Activated CD4-positive, alpha-beta T cell treated with anti-CD3 and anti-CD28 coated beads, Interleukin-2, amount 50 U/mL, for 16 hours (primary cell): ENCODE measurements around the gene THY1.

Source experiments
- DNase-seq: peaks from one replicate; pipeline ENCODE4 v3.0.0-alpha.2; 2020

THY1 gene

DNA sequence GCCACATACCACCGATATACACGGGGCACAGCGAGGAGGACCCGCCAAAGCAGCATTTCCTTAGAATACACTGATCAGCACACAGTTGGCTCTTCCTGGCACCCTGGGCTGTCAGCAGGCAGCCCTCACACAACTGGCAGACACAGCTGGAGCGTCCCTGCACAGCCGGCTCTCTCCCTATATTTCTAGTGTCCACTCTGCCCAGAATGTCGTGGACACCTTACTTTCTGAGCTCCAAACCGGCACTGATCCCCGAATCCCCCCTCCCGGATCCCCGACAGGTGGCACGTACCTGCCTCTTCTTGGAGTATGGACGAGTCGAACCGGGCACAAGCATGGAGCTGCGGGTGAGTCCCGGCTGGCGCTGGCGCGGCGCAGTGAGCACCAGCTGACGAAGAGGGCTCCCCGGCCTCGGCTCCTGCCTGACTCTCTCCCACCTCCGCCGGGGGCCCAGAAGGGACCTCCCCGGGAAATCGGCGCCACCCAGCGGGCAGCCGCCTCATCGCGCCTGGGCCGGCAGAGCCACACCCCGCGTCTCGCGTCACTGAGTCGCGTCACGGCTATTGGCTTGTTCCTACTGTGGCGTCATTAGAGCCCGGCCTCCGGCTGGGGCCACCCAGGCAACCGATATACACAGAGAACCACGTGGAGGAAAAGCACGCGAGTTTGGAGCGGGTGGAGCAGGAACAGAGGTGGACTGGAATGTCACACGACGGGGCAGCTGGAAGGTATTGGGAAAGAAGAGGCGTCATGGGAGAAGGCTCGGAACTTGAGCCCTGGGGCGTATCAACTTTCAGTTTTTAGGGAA, 41.6 kb downstream of the THY1 start, which contains the start of gene USP2:
Gene USP2 (minus strand): TSS at position 510 of the 808 bp plus-strand sequence. CDS start 8,210 bp downstream, outside the sequence.
- DNase-seq = peak; percentile 94

DNA sequence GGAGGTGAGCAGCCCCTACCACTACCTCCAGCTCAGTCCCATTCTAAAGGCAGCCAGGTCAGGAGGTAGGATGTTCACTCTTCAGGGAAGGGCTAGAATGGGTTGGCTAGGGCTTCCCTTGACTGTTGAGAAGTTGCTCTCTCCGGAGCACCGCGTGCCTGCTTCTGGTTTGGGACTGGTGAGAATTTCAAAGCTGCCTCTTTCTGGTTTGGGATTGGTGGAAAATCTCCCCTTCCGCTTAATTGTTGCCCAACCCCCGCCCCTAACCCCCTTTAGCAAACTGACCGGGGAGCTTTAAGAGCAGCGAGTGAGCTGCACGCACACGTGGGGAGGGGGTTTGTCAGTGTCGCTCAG, 42.2 kb downstream of the THY1 start:
- no peak for DNase-seq

DNA sequence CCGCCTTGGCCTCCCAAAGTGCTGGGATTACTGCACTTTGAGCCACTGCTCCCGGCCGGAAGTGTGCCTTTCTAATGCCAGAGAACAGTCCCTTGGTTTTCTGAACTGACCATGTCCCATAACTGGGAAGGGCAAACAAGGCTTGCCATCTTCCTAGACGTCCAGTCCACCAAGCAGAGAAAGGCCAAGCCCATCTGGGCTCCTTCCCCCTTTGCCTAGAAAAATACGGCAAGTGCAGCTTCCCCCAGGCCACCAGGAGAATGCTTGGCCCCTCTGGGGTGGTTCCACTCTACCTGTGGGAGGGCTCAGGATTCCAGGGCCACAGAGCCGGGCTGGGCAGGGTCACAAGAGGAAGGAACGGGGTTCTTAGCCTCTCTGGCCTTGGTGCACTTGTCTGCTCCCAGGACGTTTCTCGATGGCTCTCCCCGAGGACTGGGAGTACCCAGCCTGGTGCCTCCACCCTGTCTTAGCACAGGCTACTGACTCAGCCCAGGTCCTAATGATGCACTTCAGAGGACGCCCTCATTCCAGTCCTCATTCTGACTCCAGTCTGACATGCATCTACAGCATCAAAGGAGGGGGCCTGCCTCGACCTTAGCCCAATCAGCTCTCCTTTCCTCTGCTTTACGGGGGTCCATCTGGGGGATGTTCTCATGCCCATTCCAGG, 42.7 kb downstream of the THY1 start:
- no peak for DNase-seq

DNA sequence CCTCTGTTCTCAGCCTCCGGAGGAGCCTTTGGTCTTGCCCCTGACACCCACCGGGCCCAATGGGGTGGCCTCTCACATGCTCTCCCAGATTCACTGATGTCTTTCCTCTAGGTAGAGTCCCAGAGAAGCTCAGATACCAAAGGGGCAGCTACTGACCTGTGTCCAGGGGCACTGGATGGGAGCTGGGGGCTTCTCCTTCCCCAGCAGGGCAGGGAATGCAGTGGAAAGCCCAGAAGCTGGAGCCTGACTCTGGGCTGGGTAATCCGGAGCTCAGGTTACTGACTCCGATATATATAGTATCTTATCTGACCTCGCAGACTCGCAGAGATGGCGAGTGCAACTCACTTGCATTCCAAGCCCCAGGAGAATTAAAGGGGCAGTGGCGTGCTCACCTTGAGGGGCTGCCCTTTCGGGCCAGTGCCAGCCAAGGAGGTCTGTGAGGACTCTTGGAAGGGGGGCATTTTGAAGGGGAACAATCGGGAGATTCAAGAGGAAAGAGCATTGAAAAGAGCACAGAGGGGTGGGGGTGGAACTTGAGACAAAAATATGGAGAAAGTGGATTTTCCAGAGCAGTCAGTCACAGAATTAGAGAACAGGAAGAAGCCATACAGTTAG, 44.0 kb downstream of the THY1 start:
- no peak for DNase-seq

DNA sequence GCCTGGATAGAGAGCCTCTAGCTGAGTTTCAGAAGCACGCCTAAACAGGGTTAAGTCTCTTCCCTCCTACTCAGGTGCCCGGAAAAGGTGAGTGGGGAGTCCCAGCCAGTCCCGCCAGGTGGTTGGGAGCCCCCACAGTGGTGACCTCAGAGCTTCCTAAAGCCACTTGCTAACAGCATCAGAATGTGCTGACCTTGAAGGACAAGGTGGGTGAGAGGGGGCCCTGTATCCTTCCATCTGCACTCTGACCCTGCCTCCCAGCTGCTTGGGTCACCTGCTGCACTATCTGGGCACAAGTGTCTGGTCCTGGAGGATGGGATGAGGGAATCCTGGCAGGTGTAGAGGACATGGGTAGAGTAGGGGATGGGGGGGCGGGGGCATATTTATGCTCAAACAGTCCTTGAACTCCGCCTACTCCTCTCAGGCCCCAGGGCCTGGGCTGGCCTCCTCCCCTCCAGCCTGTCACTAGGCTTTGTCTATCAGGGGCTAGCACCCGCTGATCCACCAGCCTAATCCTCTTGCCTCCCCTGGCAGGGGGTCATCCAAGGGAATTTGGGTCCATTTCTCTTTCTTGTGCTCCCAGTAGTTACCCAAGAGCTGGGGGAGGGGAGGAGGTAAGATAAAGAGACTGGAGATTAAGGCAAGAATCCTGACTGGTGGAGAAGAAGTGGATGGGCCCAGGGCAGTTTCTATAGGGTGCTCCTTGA, 44.9 kb downstream of the THY1 start:
- DNase-seq = no peak

DNA sequence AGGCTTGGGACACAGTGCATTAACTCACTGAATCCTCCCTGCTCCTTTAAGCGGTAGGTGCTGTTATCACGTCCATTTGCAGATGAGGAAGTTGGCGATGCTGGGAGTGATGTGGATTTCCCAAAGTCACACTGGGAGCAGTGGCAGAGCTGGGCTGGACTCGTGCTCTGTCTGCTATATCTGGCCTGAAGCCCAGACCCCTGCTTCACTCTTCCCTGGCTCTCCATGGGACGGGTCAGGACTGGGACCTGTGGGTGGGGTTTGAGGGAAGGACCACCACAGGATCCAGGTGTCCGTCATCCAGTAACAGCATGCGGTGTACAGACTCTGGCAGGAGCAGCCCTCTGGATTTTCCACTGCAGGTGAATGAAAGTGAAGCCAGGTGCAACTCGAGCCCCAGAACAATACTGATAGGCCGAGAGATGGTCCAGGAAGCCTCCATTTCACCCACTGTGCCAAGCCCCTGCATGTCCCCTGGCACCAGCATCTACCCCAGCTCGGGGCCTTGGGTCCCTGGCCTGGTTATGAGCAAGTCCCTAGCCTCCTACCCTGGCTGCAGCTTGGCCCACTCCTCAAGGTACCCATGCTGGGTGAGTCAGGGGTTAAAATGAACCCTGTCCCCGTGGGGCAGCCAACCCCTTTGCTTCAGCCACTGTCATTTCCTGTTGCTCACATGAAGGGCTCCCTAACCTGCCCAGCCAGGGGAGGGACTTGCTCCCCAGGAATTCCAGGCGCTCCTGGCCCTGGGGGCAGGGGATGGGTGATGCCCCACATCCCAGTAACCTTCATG, 45.7 kb downstream of the THY1 start:
- DNase-seq = no peak

DNA sequence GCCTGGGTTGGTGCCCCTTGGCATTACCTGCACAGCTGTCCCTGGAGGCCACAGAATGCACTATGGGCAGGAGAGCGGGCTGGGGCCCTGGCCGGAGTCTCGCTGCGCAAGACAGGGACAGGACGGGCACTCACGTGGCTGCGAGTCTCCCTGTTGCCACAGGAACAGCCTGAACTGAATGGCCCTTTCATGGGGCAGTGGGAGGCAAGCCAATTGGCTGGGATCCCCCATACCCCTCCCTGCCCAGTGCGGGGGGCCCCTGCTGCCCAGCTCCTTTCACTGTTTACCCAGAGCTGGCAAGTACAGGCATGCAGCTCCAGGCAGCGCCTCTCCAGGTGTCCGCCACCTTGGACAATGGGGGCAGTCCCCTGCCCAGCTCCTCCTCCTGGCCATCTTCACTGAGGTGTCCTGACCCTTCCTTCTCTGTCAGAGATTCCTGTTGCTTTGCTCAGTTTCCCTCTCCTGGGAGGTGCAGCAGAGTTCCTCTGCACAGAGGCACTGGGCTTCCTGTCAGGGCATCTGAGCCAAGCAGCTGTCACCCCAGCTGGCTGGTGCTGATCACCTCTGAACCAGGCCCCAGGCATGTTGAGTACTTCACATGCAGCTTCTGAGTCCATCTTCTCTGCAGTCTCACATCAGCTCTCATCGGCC, 46.6 kb downstream of the THY1 start:
- DNase-seq = no peak

DNA sequence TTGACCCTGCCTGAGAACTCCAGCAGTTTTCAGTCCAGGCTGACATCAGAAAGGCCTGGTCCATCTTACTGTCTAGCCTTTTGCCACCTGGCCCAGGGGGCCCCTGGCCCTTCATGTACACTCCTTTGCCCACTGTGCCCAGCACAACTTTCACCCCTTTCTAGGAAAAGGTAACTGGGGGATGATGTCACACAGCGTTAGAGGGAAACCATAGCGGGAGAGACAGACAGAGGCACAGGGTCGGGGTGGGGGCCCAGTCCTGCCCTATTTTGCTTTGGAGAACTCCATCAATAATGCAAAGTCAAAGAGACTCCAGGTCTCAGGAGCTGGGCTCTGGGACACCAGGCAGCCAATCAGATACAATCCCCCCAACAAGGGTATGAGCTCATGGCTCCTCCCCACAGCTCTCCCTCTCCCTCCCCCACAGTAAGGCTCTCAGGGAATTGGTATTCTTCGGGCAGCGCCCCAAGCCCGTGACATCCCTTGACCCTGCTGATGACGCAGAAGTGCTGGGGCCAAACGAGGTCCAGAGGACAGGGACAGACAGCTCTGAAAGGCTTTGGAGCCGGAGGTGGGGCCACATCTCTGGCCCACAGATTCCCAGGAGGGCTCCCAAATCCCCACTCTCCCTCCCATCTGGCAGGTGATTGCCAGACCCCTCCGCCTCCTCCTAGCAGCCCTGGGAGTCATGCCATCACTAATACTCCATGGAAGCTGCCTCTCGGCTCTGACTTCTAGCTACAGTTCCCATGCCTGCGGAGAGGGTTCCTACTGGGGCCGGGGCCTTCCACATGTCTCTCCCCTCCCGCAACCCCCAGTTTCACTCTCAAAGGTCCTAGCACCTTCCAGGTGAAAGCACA, 47.4 kb downstream of the THY1 start:
- no peak for DNase-seq

DNA sequence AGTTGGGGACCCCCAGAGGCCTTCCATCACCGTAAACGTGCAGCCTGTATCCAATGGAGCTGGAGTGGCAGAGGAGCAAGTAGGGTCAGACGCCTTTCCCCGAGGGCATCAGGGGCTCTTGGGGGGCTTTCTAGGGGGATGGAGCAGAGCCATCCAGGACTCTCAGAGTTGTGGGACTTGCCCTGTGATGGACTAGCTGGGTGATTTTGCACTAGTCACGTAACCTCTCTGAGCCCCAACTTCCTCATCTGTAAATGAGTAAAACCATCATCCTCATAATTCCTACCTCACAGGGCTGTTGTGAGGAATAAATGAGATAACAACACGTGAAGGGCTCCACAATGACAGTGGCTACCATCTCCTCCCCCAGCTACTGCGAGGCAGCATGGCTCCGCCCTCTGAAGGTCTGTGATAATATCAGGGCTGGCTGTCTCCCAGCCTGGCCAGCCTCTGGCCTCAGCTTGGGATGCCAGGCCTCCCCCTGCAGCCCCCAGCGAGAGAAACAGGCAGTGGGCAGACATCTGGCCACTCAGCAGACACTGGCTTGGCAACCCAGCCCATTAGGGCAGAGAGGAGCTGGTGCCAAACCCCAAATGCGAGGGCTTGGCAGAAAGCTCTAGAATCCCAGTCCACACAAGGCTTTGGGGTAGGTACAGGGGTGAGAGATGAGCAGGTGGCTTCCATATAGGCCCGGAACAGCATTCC, 48.2 kb downstream of the THY1 start:
- no peak for DNase-seq

DNA sequence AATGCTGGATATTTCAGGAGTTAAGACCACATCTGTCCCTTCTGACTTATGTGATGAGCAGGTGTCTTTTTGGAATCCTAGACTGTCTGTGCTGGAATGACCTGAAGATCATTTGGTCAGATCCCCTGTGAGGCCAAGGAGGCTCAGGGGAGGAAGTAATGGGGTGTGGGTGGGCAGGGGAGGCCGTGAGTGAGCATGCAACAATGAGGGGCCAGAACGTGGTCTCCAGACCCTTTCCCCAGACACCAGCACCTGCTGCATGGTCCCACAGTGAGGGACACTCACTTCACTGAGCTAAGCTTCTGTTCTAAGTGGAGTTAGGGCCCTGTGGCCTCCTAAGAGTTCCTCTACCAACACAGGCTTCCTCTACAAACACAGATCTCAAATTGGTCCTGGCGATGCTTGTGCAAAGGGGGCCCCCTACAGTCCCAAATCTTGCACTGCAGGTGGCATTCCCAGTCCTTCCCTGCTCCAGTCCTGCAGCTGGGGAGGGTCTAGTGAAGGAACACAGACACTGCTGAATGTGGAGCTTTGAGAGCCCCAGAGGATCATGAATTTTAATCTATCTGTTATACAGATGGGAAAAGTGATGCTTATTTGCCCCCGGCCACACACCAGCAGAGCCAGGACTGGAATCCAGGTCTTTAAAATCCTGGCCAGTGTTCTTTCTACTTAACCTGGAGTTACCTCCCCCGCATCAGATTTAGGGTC, 48.9 kb downstream of the THY1 start:
- peak; percentile 54 for DNase-seq

DNA sequence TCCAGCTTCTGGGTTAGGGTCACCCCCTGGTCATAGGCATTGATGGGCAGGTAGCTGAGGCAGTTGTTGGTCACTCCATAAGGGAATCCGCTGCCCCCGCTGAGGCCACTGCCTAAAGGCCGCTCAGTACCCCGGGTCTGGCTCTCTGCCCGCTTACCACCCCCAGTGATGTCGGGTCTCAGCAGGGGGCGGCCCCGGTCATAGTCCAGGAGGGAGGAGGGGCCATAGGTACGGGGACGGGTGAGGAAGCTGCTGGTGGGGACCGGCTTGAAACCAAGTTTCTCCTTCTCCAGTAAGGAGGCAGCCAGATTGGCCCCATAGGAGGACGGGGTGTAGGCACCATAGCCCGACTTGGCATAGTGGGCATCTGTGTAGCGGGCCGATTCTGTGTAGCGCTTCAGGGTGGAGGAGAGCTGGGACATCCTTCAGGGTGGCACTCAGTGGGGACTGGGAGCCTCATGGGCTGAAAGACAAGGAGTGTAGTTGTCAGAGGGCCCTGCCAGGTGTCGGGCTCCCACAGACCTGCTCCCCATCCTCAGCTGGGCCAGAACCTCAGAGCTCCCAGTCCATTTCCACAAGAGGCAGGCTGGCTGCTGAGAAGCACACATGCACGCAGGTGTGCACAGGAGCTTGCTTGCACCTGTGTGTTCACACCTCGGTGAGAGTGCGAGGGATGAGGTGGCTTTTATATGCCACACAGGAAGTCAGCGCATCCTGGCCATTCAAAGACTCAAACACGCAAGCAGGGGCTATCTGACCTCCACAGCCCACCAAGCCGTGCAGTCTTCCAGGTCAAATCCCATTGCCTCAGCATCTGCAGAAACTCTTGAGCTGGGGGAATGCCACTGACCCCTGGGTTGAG, 49.7 kb downstream of the THY1 start:
- DNase-seq = no peak

DNA sequence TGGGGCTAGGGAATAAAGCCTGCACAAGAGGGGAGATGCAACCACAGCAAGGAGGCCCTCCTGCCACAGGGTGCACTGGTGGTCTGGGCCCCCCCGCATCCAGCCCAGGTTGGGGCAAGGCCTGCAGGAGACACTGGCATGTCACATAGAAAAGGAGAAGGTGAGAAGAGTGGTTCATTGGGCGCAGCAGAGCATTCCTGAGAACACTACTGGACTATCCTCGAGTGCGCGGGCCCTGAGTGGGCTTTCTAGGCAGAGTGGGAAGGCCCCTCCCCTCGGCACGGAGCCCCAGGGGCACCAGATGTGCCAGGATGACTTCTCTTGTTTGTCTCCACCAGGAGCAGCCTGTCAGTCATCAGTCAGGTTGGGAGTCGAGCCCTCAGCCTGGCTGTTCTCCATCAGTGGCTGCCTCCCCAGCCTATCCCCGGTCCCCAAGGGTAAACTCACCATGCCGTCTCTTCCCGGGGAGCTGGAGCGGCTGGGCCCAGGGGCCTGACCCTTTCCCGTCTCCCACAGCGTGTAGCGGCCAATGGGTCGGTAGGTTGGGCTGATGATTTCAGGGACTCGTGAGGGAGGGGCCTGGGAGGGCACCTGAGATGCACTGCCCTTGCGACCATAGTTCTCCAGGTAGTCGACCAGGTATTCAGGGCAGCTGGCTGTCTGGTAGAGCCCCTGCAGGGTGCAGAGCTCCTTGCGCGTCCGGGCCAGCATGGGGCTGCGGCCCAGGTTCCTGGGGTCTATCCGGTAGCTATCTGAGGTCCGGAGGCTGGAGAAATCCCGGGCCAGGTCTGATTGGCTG, 50.5 kb downstream of the THY1 start:
- no peak for DNase-seq

DNA sequence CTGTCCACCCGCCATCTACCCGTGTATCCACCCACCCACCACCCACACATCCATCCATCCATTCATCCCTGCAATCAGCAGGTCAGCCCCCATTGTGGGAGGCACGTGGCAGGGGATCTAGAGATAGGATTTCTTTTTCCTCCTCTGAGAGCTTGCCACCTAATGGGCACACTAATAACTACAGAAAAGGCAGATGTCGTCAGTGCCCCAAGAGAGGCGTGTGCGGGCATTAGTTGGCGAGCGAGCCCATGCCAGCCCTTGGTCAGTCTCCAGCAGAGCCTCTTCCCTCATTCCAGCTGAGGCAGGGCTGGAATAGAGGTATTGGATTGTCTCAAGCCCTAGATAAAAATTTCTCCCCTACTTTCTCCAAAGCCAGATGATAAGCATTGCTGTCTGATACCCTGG, 51.2 kb downstream of the THY1 start:
- no peak for DNase-seq

DNA sequence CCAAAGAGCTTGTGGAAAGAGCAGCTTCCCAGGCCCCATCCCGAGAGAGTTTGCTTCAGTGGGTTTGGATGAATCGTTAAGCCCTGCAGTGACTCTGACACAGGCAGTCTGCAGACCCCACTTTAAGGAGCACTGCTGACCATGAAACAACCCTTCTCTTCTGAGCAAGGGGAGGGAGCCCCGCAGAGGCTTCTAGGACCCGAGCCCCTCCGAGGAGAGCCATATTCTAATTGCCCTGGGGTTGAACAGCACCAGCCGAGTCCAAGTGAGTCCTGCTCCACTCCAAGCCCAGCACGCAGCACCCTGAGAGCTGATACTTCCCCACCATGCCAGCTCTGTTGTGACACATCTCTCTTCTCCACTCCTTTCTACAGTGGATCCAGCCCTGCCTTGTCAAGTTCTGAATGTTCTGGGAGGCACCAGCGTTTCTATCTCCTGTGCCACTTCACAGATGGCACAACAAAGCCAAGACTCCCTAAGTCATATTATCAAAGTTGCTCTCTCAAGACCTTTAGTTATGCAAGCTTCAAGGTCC, 51.8 kb downstream of the THY1 start:
- DNase-seq = no peak

DNA sequence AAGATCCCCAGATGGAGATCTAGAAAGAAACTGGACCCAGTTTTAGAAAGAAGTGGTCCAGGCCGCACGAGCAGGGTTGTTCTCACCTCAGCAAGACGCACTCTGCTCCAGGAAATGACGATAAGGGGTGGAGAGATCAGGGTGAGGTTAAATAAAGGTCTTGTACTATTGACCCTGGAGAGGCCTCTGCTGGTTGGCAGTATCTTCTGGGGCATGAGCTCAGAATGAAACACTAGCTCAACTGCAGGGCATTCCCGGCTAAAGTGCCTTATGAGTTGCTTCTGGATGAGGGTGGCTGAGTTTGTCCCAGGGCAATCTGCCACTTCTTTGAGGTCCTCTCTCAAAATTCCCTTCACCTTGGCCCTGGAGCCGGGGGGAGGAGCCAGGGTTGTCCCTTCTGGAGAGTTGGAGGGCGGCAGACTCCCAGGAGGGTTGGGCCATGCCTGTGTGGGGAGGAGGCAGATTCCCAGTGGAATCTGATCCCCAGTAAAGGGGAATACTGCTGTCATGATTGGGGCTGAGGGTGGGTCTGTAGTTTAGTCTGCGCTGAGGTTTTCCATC, 52.4 kb downstream of the THY1 start:
- DNase-seq = peak; percentile 10

DNA sequence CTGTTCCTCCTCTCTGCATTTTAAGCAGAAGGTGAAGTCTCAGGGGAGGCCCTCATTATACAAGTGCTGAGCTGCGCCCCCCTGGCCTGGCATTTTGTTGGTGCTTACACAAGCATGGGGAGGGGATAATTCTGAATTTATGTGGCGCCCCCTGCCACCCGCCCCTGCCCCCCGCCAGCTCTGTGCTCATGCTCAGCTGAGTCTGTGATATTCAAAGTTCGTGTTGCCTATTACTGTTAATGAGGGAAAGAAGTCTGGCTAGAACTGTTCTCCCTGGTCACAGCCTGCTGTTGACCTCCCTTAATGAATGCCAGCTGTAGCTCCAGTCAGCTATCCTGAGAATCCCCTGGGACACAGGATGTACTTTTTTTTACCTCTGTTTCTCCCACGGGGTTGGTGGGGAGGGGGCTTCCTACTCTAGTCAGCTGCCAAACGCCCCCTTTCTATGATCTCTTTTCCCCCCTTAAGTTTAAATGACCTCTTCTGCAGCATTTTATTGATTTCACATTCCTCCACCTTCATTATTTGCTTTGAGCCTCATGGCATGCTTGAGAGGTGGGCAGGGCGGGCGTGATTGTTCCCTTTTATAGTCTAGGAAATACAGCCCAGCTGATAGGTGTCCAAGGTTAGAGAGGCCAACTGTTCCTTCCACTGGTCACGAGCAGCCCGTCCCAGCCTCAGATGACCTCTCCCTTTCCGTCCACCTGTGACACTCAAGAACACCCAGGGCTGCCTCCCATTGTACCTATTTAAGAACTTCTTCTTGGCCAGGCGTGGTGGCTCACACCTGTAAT, 53.6 kb downstream of the THY1 start:
- no peak for DNase-seq
